ENCODE data around the gene MSI1.

GRCh38 chr12:120367233-120367923 lies 1.6 kb downstream of the MSI1 start:
- TF ChIP-seq CTCF (IDR thresholded peaks at IDR 0.05) = no peak
- TF ChIP-seq EP300 (IDR thresholded peaks at IDR 0.05) = no peak
